A204.1 (cell line): ENCODE data around the gene DIAPH3.
A peak's percentile ranks its signal among the peaks of the same experiment; 100 is the strongest.
"Not testable (repeated sequence)": the region's sequence is repeated elsewhere in the genome, so short reads cannot be mapped to it uniquely, and the experiment has no call there.

Experiments used
- FAIRE-seq: peaks from 2 replicates; lab custom pipeline; 2012; peaks lifted over from hg19 to GRCh38; lab: Jason Lieb, UNC

Gene DIAPH3

DNA sequence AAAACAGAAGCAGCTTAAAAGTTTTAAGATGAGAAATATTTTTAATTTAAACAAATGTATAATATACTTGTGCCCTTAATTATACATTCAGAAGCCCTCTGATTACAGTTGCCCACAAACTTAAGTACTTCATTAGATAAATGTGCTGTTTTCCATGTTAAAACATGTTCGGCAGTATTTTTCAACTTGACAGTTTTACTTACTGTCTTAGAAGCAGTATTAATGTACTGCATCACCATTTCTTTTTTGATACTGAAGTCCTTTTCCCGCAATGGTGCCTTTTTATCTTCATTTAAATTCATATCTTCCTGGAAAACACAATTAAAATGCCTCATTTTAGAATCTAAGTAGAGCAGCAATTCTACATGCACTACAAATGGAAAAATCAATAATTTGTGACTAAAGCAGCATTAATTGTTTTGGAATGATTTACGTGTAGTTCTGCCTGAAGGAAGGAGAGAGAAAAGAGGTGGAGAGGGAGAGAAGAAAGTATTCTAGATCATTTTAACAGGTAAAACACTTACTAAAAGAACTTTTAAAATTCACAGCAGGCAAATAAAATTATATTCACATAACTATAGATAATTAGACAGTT lies 70.2 kb downstream of the DIAPH3 start:
- no peak for FAIRE-seq

DNA sequence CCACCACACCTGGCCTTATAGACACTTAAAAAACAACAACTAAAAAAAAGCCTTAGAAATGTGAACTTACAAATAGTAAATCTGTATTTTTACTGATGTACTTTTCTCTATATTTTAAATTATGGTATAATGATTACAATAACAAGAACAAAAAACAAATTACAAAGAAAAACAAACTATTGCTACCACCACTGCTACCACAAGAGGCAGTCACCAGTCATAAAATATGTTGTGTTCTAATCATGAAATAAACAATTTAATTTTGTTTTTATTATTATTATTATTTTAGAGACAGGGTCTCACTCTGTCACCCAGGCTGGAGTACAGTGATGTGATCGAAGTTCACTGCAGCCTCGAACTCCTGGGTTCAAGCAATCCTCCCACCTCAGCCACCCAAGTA lies 72.2 kb downstream of the DIAPH3 start:
- FAIRE-seq: peak; percentile 25

DNA sequence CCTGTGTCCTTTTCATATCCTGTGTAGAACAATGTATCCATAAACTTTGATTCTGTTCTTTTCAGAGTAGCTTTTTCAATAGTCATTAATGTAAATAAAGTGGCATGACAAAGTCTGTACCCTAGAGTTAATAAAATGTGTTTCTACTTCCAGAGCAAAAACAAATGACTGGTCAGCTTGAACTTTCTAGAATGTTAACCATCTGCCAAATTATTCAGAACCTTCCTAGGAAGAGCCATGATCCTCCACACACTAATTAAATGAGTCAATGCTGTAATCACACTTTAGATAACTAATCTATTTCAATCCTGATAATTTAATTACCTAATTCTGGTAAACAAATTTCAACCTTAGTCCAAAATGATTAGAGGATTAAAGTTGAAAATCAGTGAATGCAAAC lies 73.2 kb downstream of the DIAPH3 start:
- FAIRE-seq: peak; percentile 6

DNA sequence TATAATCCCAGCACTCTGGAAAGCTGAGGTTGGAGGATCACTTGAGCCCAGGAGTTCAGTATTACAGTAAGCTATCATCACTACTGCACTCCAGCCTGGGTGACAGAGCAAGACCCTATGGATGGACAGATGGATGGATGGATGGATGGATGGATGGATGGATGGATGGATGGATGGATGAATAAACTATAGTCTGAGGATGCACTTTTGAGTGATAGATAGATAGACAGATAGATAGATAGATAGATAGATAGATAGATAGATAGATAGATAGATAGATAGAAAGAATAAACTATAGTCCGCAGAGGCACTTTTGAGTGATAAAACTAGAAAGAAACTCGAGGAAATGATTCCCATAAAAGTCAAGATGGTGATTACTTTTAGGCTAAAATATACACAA lies 79.9 kb downstream of the DIAPH3 start:
- not testable (repeated sequence) for FAIRE-seq

DNA sequence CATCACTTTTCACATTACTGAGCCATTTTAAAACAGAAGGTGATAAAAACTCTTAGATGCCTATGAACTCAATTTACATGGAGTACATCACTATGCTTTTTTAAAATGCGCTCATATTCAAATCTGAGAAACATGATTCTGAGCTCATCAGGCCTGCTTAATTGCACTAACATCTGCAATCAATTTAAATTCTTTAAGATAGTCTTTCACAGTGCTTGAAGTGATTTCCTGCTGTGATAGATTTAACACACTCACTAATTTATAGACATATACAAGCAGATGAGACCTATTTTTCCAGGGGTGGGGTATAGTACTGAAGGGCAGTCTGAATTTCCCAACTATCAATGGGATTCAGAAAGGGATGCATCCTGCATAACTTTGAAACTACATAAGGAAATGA lies 82.9 kb downstream of the DIAPH3 start:
- no peak for FAIRE-seq

DNA sequence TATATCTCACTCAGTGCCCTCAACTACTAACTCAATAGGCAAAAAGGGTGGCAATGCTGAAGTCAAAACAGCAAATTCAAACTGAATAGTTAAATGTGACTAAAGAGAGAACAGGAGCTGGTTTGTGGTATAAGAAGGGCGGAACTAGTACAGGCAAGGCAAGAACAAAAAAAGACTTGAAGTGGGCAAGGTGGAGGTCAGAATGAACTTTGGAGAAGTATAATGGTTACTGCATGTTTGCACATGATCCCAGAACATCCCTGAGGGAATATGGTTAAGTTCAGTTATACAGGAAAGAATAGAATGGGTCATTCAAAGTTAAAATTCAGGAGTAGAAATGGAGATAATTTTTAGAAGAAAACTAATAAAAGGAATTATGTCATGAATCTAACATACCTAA lies 85.5 kb downstream of the DIAPH3 start:
- FAIRE-seq: no peak

DNA sequence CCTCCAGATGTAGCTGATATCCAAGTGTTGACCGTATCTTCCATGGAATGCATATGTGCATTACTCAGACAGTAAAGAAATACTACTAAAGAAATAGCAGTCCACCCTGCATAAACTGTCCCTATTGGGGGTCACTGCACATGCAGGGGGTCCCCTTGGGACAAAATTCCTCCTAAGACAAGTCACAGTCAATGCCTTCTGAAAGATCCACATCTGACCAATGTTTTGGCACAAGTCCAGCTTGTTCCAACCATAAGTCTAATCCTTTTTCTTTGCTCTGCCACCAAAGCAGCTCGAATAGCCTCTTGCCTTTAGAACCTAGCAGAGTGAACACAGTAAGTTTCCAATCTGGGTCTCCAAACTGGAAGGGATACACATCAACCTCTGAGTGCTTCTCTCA lies 87.9 kb downstream of the DIAPH3 start:
- FAIRE-seq: no peak

DNA sequence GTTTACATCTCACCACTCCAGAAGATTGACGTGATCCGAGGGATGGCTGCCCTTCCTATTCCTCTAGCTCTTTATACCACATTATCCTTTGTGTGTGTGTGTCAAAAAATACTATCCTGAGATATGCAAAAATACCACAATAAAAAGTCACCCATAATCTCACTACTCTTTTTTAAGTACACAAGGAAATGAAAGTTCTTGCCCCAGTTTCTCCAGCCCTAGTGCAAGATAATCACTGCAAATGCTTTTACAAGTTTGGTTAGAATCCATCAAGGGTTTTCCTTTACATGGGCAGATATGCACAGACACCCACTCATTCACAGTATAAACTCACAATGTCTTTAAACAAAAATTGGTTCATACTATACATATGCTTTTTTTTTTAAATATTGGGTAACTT lies 89.3 kb downstream of the DIAPH3 start:
- FAIRE-seq: no peak

DNA sequence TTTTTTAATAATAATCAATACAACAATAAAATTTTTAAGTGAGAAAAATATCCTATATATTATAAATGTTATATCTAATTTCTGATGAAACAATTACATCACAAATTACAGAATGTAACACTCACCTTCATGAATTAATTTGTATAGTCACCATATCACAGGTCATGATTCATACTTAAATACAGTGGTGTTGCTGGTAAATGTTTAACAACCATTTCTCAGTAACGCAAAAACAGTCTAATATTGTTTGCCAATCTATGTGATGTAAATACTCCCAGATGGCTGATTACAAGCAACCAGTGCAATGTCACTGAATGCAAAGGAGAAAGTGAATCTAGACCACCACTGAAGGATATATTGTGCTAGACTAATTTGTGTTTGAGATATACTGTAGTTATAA lies 97.5 kb downstream of the DIAPH3 start:
- FAIRE-seq: no peak

DNA sequence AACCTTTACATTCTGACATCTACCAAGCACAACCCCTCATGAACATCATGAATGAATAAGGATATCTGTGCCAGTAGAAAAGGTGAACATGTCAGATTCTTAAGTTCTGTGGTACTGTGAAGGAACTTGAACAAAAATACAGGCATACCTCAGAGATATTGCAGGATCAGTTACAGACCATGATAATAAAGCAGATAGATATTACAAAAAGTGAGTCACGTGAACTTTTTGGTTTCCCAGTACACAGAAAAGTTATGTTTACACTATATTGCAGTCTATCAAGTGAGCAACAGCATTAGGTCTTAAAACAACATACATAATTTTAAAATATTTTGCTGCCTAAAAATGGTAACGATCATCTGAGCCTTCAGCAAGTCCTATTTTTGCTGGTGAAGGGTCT lies 101.2 kb downstream of the DIAPH3 start:
- FAIRE-seq: no peak

DNA sequence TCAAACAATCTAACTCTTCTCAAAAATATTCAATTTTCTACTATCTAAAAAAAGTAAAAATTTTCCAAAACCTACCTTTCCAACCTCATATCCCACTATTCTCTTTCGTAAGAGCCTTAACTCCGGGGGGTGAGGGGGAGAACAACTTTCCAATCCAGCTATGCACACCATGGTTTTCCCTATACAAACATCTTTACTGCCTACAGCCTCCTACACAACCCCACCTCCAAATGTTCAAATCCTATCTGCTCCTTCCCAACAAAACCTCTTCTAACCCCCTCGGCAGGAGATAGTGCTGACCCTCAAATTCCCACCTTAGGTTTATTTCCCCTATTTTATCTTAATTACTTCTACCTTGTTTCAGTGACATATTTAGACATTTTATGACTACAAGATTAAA lies 102.0 kb downstream of the DIAPH3 start:
- no peak for FAIRE-seq

DNA sequence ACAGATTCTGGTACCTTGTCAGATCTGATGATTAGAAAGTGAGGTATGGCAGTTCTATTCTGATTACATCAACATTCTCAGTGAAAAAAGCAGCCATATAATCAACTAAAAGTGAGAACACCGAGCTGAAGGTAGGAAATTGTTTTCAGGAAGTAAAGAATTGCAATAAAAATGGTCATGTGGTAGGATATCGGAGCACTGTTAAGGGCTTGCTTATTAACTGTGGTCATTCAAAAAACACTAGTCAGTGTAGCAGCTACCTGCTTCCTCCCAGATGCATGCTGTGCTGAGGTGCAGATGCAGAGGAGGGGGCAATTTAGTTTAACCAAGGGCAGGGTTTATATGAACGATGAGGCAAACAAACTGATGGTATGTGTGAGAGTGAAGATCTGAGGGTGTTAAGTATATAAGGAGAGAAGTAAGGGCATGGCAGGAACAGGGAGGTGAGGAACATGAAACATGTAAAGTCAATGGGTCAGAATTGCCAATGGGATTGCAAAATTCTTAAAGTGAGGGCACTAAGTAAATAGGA lies 111.9 kb downstream of the DIAPH3 start:
- FAIRE-seq: no peak

DNA sequence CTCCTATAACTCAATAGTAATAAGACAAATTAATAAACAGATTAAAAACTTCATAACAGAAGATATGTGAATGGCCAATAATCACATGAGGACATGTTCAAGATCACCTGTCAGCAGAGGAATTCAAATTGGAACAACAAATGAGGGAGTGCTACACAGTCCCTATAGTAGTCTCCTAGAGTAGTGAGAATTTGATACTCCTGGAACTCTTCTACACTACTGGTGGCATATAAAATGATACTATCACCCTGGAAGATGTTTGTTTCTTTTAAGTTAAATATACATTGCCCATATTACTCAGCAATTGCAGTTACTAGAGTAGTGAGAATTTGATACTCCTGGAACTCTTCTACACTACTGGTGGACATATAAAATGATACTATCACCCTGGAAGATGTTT lies 115.4 kb downstream of the DIAPH3 start:
- FAIRE-seq: not testable (repeated sequence)

DNA sequence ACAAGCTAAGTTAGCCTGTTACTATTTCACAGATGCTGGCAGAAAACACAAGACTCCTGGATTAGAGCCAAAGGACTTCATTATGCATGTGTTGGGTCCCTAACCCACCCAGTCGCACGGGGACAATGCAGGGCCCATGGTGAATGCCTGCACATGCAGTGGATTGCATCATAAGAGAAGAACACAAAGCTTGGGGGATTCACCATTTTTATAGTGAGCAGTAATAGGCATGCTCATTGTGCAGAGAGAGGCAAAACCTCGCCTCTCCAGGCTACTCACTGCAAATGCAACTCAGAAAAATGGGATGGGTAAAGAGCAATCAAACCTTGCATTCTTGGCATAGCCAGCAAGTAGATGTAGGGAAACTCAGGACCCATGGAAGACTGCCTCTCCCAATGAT lies 115.8 kb downstream of the DIAPH3 start:
- no peak for FAIRE-seq

DNA sequence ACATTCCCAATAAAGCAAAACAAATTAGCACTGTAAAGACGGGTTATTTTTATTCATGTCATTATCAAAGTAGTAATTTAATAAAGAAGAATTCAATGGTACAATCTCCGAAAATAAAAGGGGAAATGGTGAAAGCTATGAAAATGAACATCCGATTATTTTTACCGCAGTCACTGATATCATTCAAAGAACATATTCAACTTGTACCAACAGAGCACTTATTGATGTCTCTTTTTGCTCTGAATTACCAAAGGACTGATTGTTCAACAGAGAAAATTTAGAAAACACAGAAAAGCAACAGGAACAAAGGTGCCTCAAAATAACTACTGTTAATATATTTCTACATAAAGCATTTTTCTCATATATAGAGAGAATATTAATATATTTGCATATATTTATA lies 119.4 kb downstream of the DIAPH3 start:
- FAIRE-seq: no peak

DNA sequence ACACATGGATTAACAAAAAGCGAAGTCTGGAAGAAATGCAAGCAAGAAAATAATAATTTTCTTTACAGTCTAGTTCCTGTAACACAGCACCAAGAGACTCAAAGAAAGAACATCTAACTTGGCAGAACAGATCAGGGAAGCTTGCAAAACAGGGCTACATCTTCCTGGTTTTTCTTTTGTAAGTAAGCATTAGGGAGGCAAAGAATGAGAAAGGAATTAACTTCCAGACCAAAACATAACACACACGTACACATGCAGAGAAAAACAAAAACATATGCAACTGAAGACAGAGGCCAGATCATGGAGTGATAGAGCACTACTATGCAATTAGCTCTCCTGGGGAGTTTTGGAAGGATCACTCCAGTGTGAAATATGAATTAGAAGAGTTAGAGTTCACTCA lies 120.5 kb downstream of the DIAPH3 start:
- no peak for FAIRE-seq

DNA sequence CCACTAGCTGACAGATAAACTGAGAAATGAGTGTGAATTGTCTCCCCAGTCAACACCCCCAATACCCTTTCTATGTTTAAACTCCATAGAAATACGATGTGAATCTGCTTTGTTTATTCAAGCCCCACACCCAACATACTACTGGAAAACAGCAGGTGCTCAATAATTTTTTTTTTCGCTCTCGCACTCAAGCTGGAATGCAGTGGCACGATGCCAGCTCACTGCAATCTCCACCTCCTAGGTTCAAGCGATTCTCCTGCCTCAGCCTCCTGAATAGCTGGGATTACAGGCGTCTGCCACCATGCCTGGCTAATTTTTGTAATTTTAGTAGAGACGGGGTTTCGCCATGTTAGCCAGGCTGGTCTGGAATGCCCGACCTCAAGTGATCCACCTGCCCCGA lies 123.1 kb downstream of the DIAPH3 start:
- not testable (repeated sequence) for FAIRE-seq

DNA sequence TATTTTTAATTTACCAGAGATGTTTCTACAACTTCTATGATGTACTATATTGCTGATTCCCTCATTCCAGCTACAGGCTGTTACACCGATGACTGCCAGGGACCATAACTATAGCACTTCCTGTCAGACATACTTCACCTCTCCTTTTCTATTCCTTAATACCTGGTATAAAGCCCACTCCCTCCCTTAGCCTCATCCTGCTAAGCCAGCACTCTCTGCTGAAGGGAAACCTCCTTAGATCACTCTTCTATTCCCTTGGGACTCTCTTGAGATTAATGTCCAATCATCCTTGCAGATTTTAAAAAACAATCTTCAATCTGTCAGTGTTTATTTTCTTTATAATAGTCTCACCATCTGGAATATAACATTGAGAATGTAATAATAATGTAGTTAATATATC lies 127.9 kb downstream of the DIAPH3 start:
- no peak for FAIRE-seq

DNA sequence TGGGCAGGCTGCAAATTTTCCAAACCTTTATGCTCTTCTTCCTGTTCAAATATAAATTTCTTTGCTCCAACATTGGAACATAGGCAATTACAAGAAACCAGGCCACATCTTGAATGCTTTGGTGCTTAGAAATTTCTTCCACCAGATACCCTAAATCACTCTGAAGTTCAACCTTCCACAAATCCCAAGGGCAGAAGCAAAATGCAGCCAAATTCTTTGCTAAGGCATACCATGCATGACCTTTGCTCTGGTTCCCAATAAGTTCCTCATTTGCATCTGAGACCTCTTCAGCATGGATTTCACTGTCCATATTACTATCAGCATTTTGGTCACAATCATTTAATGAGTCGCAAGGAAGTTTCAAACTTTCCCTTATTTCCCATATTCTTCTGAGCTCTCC lies 130.9 kb downstream of the DIAPH3 start:
- no peak for FAIRE-seq

DNA sequence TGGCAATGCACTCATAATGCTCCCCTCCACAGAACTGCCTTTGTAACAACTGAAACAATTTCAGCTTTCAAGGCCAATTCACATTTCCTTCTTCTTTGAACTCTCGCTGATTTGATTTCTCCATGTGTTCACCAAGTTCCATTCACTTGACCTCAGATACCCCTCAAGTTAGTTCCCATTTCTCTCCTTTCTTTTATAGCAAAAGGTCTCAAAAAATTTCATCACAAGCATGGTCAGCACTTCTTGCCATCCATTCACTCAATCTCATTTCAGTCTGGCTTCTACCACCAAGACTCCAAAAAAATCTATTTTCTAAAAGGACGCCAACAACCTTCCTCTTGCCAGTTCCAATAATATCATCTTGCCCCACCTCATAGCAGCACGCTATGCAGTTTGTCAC lies 135.7 kb downstream of the DIAPH3 start:
- FAIRE-seq: no peak

DNA sequence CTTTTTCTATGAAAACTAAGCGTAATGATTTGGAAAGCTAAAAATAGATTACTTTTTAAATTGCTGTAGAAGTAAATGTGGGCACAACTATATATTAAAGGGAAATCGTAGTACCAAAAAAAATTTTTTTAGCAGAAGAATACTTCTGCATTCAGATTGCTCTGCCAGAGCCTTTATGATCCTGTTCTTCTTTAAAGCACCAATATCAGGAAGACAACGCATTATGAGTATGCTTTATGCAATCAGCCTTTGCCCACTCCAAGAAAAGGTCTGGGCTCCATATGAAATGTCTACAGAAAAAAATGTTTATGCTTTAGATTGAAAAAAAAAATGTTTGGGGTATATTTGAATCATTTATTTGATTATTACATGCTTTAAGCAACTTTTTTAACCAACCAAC lies 137.4 kb downstream of the DIAPH3 start:
- FAIRE-seq: no peak

DNA sequence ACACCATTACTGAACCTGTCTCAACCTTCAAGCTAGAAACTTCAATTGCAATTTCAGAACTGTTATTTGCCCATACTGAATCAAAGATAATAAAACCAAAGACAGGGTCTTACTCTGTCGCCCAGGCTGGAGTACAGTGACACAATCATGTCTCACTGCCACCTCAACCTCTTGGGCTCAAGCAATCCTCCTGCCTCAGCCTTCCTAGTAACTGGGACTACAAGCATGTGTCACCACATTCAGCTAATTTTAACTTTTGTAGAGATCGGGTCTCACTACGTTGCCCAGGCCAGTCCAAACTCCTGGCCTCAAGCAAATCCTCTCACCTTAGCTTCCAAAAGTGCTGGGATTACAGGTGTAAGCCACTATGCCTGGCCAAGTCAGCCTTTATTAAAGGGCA lies 143.4 kb downstream of the DIAPH3 start:
- FAIRE-seq: no peak

DNA sequence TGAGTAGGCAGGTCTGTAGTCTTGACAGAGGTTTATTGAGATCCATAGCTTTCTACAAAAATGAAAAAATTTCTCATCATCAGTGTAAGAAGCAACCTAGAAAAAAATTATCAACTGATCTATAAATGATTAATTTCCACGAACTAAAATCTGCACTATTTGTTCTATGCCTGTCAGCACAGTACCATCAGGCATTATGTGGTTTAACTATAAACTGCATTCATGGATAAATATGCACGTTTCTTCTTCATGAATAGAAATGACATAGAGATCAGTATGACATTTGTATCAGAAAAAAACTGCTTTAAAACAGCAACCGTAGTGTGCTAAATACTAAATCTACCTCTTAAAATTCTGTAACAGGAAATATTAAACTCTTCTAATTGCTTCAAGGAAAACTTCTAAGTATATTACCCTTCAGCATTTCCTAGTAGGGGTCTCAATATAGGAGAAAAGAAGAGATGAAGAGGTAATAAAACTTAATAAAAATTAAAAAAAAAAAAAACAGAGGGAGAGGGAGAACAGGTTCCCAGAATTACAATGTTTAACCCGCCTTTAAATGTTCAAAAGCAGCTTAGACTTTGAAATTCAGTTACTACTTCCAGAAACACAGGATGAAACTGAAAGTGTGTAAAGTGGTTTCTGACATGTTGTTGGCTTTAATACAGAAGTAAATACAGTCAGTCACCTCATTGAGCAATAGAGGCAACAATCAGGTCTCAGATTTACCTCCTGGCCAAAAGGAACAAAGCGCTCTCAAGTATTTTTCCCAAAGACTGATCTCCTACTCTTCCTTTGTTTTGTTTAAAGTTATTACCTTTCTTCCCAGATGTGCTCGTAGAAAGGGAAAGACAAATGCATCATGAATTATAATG lies 144.4 kb downstream of the DIAPH3 start:
- no peak for FAIRE-seq

DNA sequence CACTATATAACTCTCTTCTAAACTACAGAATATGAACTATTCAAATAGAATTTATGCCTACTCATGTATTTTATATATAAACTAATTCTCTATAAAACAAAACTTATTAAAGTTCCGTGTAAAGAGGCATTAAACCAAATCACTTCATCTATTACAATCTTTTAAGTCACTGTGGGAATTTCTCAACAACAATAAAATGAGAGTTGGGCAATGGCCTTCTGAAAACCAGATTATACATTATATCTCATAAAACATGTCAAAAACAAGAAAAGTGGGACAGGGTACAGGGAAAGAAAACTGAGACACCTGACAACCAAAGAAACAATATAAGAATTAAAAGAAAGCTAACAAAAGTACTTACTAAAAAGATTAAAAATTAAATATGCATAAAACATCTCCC lies 145.2 kb downstream of the DIAPH3 start:
- peak; percentile 47 for FAIRE-seq
